Fibroblast of gingiva (primary cell): ENCODE results near the gene KCNQ1.
A peak's percentile ranks its signal among the peaks of the same experiment; 100 is the strongest.

Experiments
- DNase-seq: peaks from one replicate; pipeline ENCODE4 v3.0.0-alpha.2; 2011; ENCODE audit warnings: low read depth

The KCNQ1 gene

GRCh38 chr11:2883979-2884815 is 439.4 kb downstream of the KCNQ1 start:
- peak; percentile 32 for DNase-seq

GRCh38 chr11:2885017-2885677 is 440.3 kb downstream of the KCNQ1 start:
- DNase-seq = peak; percentile 38

DNA sequence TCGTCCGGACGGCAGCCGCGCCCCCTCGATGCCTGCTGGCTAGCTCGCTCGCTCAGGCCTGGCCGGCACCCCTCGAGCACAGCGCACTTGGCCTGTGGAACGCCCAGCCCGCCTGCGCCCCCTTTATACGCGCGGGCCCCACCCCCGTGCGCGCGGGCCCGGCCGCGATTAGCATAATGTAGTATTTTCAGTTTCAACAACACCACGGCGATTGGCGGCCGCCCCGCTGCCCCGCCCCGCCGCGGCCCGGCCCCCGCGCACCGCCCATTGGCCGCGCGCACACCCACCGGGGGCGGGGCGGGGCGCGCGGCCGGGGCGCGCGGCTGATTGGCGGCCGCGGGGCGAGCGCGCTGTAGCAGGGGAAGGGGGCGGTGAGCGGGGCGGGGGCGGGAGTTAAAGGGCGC is 440.9 kb downstream of the KCNQ1 start, which contains the start of gene CDKN1C:
Gene CDKN1C, minus strand, starts transcription at position 98 of the 404 bp plus-strand sequence. CDS start 319 bp downstream, outside the sequence.
- DNase-seq = peak; percentile 66

DNA sequence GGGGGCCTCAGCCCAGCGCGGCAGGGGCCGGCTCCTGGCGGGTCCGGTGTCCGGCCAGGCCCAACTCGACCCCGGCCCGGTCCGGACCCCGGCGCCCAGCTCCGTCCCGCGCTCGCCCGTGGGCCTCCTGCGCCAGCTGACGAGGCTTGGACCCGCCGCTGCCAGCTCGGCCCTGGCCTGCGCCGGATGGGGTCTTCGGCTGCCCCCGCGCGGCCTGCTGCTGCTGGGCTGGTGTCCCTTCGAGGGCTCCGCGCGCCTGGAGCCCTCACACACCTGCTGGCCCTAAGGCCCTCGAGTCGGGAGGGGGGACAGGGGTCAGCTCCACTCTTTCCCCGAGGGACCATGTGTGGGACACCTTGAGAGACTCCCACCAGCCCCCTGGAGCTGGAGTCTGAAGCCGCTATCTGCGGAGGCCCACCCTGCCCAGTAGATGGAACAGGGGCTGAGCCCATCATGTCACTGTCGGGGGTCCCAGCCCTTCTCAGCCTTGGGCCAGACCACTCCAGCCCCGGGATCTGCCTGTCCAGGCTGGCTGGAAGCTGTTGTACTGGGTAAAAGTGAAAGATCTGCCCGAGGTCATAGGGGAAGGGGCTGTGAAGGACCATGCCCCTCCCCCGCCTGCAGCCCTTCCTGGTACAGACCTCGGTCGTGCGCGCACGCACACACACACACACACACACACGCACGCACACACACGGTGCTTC is 441.5 kb downstream of the KCNQ1 start:
- no peak for DNase-seq

GRCh38 chr11:2886936-2887335 is 442.1 kb downstream of the KCNQ1 start:
- no peak for DNase-seq

GRCh38 chr11:2887515-2888195 is 442.8 kb downstream of the KCNQ1 start:
- DNase-seq = no peak

- peak; percentile 74 for DNase-seq
Observed at GRCh38 chr11:2888266-2888968, 443.6 kb downstream of the KCNQ1 start.

DNA sequence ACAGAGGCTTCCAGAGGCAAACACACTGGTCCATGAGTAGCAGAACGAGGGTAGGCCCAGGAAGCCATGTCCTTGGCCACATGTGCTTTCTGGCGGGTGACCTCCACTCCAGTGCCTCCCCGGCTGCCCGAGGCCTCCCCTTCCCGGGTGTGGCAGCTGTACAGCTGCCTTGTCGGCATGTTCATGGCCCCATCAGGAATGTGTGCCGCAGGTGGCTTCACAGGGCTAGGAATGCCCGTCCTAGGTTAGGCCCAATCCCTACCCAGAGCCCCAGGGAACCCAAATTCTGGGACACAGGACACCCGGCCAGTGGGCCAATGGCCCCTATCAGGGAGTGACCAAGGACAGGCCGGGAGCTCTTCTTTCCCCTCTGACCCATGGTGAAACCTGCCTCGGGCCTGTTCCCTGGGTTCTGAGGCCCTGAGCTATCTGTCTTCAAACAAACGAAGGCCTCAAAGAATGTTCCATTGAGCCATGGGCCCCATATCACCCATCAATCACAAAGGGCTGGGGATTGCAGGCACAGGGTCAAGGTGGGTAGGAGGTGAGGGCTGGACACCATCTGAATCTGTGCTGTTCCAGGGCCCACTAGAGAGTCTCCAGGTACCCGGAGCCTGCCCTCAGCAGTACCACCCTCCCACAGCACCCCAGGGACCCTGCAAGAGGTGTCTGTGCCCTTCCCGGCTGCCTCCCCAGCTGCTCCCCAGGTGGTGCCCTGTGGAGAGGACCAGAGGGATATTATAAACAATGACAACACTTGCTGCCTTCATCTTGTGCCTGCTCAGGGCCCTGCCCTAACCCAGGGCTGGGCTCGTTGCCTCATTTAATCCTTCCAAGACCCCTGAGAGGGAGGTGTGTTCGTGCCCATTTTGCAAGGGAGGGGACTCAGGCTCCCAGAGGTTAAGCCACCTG is 444.8 kb downstream of the KCNQ1 start:
- DNase-seq = no peak

DNA sequence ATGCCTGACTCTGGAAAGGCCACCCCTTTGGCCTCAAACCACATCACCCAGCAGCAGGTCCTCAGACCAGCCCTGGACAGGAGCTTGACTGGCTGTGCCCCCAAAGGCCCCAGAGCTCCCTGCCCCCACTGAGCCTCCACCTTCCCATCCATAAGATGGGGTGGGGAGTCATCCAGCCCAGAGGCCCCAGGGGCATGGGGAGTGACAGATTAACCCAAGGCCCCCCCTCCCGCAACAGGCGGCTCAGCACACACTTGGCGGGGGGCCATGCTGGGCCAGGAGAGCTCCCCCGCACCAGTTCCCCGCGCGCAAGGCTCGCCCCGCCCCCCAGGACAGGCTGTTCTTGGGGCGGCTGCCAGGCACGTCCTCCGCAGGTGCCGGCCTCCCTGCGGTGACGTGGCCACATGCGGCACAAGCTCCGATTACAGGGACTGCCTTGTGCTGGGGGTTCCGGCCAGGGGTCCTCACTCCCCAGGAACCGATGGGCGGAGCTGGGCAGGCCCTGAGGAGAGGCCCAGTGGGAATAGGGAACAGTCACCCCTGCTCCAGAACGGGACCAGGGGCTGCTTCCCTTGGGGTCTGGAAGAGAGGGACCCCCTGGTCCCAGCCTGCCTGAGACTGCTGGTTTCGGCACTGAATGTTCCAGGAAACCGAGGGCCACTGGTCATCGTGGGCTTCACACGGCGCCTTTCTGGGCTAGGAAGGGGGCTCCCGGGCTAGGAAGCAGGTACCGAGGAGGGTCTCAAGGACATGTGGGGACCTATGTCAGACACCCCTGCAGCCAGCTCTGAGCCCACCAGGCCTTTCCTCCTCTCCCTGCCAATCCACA is 445.9 kb downstream of the KCNQ1 start:
- no peak for DNase-seq

- DNase-seq = no peak
Observed at GRCh38 chr11:2891326-2892214, 446.8 kb downstream of the KCNQ1 start.

DNA sequence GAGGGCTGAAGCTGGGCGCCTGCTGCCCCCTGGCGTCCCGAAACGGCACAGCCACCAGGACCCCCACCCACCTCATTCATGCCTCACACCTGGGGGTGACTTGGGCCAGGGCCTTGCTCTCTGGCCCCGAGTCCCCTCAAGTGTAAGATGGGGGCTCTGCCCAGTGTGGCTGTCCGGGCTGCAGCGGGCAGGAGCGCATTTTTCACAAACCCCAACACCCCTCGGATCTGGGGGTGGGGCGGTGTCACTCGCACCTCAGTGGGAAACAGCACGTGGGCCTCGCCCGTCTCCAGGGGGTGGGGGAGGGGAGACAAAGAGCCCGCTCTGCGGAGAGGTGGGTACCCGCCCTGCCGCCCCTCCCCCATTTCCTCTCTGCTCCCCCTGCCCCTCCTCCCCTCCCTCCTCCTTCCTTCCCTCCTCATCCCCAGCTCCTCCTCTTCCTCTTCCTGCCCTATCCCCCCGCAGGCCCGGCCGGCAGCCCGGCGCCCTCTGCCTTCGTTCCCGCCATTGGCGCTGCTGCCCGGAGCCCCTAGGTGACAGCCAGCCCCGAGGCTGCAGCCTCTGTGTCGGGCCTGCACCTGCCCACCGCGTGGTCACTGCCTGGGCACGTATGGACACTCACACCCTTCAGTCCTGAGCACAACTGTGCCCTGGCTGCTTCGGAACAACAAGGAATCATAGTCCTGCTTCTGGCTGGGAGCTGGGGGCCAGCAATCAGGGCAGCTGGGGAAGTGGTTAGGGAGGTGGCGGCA is 447.6 kb downstream of the KCNQ1 start:
- DNase-seq = peak; percentile 55

- DNase-seq = no peak
Observed at GRCh38 chr11:2892967-2893528, 448.2 kb downstream of the KCNQ1 start.

DNA sequence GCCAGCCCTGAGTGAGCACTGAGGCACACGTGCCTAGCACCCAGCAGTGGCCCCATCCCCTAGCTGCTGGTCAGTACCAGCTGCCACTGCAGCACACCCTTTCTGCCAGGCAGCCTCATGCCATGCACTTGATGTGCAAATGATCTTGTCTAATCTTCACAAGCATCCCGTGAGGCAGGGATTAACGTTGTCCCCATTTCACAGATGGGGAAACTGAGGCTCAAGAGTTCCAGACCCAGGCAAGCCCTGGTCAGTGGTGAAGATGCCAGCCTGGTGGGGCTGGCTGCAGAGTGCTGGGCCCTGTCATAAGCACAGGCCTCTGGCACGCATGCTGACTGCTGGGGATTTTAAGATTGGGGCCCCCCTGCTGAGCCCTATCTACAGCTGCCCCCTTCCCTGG is 449.1 kb downstream of the KCNQ1 start:
- DNase-seq = no peak

GRCh38 chr11:2896047-2896446 is 451.2 kb downstream of the KCNQ1 start:
- no peak for DNase-seq

- DNase-seq = no peak
Observed at GRCh38 chr11:2897048-2897447, 452.2 kb downstream of the KCNQ1 start.

DNA sequence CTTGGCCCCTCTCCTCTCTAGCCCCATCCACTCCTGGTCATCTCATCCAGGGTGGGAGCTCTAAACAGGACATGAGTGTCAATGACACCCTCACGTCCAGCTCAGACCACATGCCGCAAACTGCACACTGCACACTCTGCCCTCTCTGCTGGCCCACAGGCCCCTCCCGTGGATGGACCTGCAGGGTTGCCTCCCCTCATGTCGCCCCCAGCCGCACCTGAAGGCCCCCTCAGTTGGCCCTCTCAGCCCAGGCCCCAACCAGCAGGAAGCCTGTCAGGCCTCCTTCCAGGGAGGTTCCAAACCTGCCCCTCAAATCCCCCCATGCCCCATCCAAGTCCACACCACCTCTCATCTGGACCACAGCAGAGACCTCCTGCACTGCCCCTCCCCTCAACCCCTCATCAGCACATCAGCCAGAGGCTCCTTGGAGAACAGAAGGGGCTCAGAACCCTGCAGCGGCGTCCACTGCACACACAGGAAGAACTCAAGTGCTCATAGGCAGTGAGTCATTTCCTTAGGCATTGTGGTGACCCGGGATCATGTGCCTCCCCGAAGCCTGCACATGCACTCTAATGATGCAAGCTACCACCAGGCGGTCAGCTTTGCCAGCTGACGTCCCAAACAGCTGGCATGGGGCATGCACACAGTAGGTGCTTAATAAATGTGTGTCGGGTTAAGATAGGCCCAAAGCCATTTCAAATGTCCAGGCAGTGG is 453.7 kb downstream of the KCNQ1 start:
- peak; percentile 81 for DNase-seq
